Fibroblast of peridontal ligament (primary cell): ENCODE measurements around the gene PSPN.
A peak's percentile ranks its signal among the peaks of the same experiment; 100 is the strongest.
"Not testable (repeated sequence)": the region's sequence is repeated elsewhere in the genome, so short reads cannot be mapped to it uniquely, and the experiment has no call there.

Experiments used
- DNase-seq: peaks from one replicate; pipeline ENCODE4 v3.0.0-alpha.2; 2010; ENCODE audit errors: extremely low read depth

PSPN gene

GRCh38 chr19:6373096-6373812 lies 2.5 kb downstream of the PSPN start:
- peak; percentile 96 for DNase-seq

- peak; percentile 100 for DNase-seq
Observed at GRCh38 chr19:6372594-6373095, 3.1 kb downstream of the PSPN start, which contains the start of gene ALKBH7. Gene ALKBH7, plus strand, starts transcription at chr19:6372794. Its CDS starts 27 bp downstream, at chr19:6372821.

GRCh38 chr19:6364353-6364752 lies 11.4 kb downstream of the PSPN start:
- no peak for DNase-seq

GRCh38 chr19:6362351-6362801 lies 13.4 kb downstream of the PSPN start:
- DNase-seq = no peak

- DNase-seq = no peak
Observed at GRCh38 chr19:6362027-6362350, 13.7 kb downstream of the PSPN start.

- DNase-seq = not testable (repeated sequence)
Observed at GRCh38 chr19:6360857-6361216, 14.9 kb downstream of the PSPN start.

GRCh38 chr19:6360445-6360844 lies 15.3 kb downstream of the PSPN start:
- DNase-seq = not testable (repeated sequence)

- no peak for DNase-seq
Observed at GRCh38 chr19:6359568-6360341, 16.0 kb downstream of the PSPN start.

- no peak for DNase-seq
Observed at GRCh38 chr19:6358003-6358402, 17.7 kb downstream of the PSPN start.

- DNase-seq = no peak
Observed at GRCh38 chr19:6357174-6357573, 18.6 kb downstream of the PSPN start.

- not testable (repeated sequence) for DNase-seq
Observed at GRCh38 chr19:6355321-6356040, 20.3 kb downstream of the PSPN start.

GRCh38 chr19:6354098-6354674 lies 21.5 kb downstream of the PSPN start:
- DNase-seq = no peak

- DNase-seq = no peak
Observed at GRCh38 chr19:6352381-6353165, 23.2 kb downstream of the PSPN start.

- no peak for DNase-seq
Observed at GRCh38 chr19:6350688-6351087, 25.0 kb downstream of the PSPN start.

GRCh38 chr19:6349271-6349670 lies 26.5 kb downstream of the PSPN start:
- not testable (repeated sequence) for DNase-seq

- DNase-seq = no peak
Observed at GRCh38 chr19:6343462-6343861, 32.3 kb downstream of the PSPN start.

GRCh38 chr19:6340493-6341201 lies 35.1 kb downstream of the PSPN start:
- DNase-seq = no peak

GRCh38 chr19:6334490-6335285 lies 41.0 kb downstream of the PSPN start:
- no peak for DNase-seq

GRCh38 chr19:6333439-6333838 lies 42.3 kb downstream of the PSPN start, which contains the start of gene ACER1:
Gene ACER1, minus strand, starts transcription at chr19:6333612. Its CDS starts 61 bp downstream, at chr19:6333551.
- DNase-seq = no peak

- DNase-seq = no peak
Observed at GRCh38 chr19:6326815-6327214, 48.9 kb downstream of the PSPN start.
